DMS53 treated with DMSO at 0.1 percent for 48 hours (cell line): Measurements from ENCODE around the gene VPS37B.
"Not testable (repeated sequence)": the region's sequence is repeated elsewhere in the genome, so short reads cannot be mapped to it uniquely, and the experiment has no call there.

ENCODE experiments used
- DNase-seq: peaks from one replicate; lab custom pipeline; 2025; ENCODE audit not compliant: unreplicated experiment; lab: John Stamatoyannopoulos, UW

Gene VPS37B

DNA sequence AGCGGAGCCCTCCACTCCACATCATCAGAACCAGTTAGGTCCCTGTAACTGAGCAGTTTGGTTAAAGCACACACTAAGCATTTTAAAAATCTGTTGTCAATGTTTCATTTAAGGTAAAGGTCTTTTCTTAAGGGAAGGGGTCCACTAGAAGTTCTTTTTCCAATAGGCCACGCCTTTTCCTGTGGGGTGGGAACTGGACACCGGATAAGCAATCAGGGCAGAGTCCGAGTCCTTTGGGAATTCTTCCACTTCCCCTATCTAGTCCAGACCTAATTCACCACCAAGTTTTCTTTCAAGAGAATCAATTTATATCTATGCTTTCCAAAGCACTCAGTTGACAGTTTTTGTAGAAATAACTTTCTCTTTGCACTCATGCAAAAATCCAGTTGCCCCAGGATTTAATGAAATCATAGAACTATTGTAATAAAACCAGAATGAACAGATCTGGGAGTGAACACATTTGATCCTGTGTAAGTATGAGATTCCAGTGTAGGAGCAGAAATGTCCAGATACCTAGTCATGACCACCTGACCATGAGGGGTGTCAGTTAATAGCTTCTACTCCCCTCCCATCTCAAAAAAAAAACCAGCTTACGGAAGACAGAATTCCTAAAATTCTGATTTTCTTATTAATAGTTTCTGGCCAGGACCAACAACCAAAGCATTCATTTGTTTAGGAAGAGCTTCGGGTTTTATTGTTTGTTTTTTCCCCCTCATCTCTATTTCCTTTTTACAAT lies 11.7 kb downstream of the VPS37B start:
- DNase-seq: no peak

DNA sequence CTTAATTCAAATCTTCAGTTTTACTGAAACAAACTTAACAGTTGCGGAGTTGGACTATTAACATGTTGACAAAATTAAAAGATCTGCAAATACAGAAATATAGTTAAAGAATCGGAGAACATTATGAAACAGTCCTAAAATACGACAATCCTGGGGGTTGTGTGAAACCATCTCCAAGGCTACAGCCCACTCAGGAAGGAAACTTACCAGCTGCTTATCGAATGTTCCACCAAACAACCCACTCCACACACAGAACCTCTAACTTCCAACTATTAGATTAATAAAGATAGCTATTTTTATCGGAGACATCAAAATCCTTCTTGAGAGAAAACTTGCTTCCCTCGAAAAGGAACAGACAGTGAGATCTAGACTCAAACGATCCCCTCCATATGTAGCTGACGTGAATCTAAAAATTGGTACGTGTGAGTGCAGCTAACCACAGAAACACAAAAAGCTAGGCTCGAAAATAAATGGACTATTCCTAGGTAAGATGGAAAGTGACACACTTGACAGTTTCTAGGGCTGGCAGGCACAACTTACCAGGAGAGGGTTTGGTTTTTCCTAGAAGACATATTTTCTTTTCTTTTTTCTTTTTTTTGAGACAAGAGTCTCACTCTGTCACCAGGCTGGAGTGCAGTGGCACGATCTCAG lies 12.9 kb downstream of the VPS37B start:
- no peak for DNase-seq

DNA sequence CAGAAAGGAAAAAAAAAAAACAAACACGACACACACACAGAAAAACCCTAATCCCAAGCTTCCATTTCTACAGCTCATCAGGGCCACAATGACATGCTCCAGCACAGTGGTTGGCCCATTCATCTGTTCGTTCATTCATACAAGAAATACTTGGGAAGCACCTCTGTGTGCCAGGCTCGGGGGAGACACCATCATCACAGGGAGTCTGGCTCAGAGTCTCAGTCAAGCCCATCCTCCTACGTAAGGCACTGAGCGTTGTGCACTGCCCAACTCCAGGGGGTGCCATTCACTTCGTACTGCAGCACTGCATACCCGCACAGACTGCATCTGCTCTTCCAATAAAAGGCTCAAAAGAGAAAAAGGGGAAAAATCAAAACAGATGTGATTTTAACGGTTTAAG lies 15.3 kb downstream of the VPS37B start:
- no peak for DNase-seq

DNA sequence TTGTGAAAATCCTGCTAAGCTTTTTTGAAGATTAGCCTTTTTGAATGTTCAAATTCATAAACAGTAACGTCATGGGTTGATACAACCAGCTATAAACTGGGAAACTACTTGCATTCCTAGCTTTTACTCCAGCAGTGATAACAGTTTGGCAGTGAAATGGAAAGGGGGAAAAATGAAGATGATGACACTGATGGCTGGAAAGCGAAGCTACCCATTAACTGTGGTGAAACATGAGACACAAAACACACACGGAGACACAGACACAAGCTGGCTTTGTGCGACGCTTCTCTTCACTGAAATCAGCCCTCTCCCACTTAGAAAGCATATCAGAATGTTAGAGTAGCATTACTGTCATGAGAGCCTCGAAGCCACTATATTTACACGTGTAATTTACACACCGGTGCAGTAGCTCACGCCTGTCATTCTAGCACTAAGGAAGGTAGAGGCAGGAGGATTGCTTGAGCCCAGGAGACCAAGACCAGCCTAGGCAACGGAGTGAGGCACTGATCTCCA lies 15.7 kb downstream of the VPS37B start:
- DNase-seq: no peak

GRCh38 chr12:122878780-122879612 lies 16.9 kb downstream of the VPS37B start:
- DNase-seq: no peak

DNA sequence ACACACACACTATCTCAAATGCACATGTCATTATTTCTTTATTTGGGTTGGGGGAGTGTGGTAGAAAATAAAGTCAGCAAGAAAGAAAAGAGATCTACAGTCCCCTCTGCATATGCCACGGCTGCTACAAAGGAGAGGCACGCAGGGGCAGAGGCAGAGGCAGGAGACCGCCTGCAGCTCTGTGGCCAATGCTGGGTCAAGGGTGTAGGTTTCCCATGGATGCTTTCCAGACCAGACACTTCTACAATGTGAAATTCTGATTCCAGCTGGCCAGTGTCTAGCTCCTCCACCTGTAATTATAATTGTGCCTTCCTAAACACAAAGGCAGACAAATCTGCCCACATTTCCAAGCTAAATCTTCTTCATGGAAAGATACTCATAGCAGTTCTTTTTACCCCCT lies 19.2 kb downstream of the VPS37B start:
- no peak for DNase-seq

DNA sequence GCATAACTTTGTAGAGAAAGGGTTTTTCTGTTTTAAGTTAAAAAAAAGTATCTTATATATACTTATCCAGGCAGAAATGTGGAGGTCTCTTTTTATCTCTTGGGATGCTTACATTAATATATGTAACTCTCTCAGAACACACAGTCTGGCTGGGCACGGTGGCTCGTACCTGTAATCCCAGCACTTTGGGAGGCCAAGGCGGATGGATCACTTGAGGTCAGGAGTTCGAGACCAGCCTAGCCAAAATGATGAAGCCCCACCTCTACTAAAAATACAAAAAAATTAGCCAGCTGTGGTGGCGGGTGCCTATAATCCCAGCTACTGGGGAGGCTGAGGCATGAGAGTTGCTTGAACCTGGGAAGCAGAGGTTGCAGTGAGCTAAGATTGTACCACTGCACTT lies 19.6 kb downstream of the VPS37B start:
- DNase-seq: not testable (repeated sequence)

DNA sequence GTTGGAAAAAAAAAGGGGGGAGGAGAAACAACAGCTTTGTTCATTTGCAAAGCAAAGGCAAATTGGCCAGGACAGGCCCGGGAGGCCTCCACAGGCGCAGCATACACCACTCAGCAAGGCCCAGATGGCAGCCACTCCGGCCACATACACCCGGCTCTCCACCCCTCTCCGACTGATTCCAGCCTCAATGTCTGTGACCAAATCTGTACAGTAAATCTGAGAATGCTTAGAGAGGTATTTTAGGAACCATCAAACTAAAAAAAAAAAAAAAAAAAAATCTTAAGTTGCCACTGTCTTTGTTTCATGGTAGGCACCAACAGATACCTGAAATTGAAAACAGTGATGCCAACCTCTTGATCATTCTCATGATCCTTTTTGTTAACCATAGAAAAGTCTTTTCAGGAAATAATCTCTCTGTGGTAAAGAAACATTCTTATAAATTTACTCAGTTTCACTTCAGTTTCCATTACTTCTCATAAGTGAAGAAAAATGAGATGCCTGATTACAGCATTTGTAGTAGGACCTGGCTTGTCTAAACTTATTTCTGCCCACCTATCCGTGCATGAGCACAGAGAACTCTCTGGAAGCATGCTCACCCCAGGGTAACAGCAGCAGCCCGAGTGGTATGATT lies 20.2 kb downstream of the VPS37B start:
- no peak for DNase-seq

- no peak for DNase-seq
Observed at GRCh38 chr12:122874081-122874480, 21.8 kb downstream of the VPS37B start.

GRCh38 chr12:122873540-122873939 lies 22.4 kb downstream of the VPS37B start:
- DNase-seq: no peak

GRCh38 chr12:122872815-122873361 lies 23.0 kb downstream of the VPS37B start:
- no peak for DNase-seq

- DNase-seq: no peak
Observed at GRCh38 chr12:122871851-122872780, 23.8 kb downstream of the VPS37B start.

DNA sequence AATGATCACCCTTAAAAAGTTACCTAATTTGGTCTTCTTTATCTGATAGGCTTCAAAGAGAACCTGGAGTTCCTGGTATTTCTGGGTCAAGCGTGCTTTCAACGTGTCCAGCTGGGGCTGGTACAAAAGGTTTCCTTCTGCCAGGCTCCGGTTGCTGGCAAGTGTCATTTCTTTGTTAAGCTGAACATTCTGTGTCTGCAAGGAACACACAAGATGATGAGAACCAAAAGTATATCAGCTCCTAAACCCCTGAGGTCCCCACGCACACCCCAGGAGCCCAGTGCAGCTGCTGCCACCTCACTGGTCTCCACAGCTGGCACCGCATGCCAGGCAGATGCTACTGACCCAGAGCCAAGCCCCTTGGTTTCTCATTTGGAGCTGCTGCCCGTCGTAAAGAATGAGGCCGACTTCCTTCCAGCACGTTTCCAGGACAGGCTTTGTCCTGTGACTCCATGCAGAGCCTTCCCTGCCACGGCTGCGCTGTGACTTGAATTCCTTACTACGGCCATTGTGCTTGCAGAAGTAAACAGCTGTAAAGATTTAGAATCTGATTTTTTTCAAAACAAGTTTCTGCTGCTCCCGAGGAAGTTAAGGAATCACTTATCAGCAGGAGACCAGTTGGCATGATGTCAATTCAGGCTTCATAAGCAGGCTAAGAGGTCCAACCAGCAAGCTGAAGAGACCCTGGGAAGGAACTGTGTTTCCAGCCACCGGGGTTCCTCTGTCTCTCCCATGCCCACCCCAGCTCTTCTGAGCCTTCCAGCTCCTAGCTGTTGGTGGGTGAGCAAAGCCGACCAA lies 24.9 kb downstream of the VPS37B start:
- DNase-seq: no peak

DNA sequence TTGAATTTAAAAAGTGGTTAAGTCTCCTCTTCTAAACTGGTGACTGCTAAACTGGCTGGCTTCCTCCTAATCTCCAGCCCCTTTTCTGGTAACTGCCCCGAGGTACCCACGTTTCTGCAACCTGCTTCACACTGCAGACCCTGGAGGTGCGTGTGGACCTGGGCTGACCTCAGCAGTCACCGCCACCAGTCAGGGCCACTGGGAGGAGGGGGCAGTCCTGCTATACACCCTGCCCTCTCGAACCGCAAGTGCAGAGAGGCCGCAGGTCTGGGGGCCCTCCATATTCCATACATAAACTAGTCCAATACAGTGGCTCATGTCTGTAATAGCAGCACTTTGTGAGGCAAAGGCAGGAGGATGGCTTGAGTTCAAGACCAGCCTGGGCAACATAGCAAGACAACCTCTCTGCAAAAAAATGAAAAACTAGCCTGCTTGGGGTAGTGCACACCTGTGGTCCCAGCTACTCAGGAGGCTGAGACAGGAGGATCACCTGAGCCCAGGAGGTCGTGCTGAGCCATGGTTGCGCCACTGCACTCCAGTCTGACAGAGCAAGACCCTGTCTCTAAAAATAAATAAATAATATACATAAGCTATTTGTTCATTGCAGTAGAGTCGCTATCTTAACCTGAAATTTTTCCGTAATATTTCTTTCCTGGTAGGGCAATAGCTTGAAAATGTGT lies 25.6 kb downstream of the VPS37B start:
- no peak for DNase-seq

- DNase-seq: no peak
Observed at GRCh38 chr12:122869207-122869973, 26.5 kb downstream of the VPS37B start.

GRCh38 chr12:122868471-122869177 lies 27.3 kb downstream of the VPS37B start:
- DNase-seq: no peak
